Right ventricle myocardium inferior (tissue), 1 donor: ENCODE measurements around the gene NPHS2. TPM values are rescaled to one million over a fixed set of nuclear protein-coding genes. Genes with fewer than 3 reads are reported as not detected.
A peak's percentile ranks its signal among the peaks of the same experiment; 100 is the strongest.

ENCODE experiments used
- ATAC-seq: fragments of 200-7000 bp; cut with Tn5 transposase; one replicate; pipeline ENCODE4 v1.9.1; 2020; ENCODE audit warnings: mild to moderate bottlenecking, moderate library complexity
- DNase-seq: peaks from one replicate; pipeline ENCODE4 v3.0.0; 2021; ENCODE audit errors: missing footprints
- intact Hi-C: fragments of 100-400 bp; cut with DNase I; formaldehyde crosslinking; loops from one replicate; pipeline ENCODE4 v1.11.0; 2022
- long read RNA-seq: library from polyadenylated mRNA; unstranded; transcript quantifications from one replicate; pipeline ENCODE4 v2.0.0, GENCODE V29; 2021
- total RNA-seq: library from RNA; stranded (reverse); fragmentation: NEBNext Ultra II Directional; extraction: Animal tissue kit (Norgen Biotek cat#: 25700); gene quantifications from one replicate; pipeline ENCODE4 v1.2.1, GENCODE V29; 2021
- donor health status: DM: no; HTN: yes; CAD: no; lungs with severe emphysema.

The NPHS2 gene
- total RNA-seq: not detected
- long read RNA-seq: 0 reads

GRCh38 chr1:179575497-179576314 is at the start of gene NPHS2:
TSS of gene NPHS2 (minus strand) at chr1:179575948. CDS start at chr1:179575864, 84 bp downstream.
- ATAC-seq (no peak), DNase-seq (no peak)
- intact Hi-C loops: no loop called here

GRCh38 chr1:179612361-179612760 is 36.6 kb upstream of the NPHS2 start:
- ATAC-seq (no peak), DNase-seq (no peak)
- intact Hi-C loops: no loop called here

GRCh38 chr1:179601093-179601492 is 25.3 kb upstream of the NPHS2 start:
- ATAC-seq (no peak), DNase-seq (no peak)
- intact Hi-C loops: no loop called here

- DNase-seq: no peak
- ATAC-seq: no peak
- intact Hi-C loops: no loop called here
Observed at GRCh38 chr1:179599623-179600249, 24.0 kb upstream of the NPHS2 start.

- intact Hi-C loops: no loop called here
- DNase-seq (no peak), ATAC-seq (no peak)
Observed at GRCh38 chr1:179598631-179599030, 22.9 kb upstream of the NPHS2 start.

GRCh38 chr1:179591592-179592580 is 16.1 kb upstream of the NPHS2 start, which contains the start of gene TDRD5:
TSS of gene TDRD5 (plus strand) at chr1:179591832. CDS start at chr1:179592616, 784 bp downstream.
- no peak for DNase-seq
- ATAC-seq: peak; percentile 31
- intact Hi-C loops: no loop called here

GRCh38 chr1:179591253-179591591 is 15.5 kb upstream of the NPHS2 start:
- intact Hi-C loops: no loop called here
- DNase-seq: no peak
- peak; percentile 13 for ATAC-seq

GRCh38 chr1:179590671-179591070 is 14.9 kb upstream of the NPHS2 start:
- DNase-seq (no peak), ATAC-seq (no peak)
- intact Hi-C loops: no loop called here

- ATAC-seq (no peak), DNase-seq (no peak)
- intact Hi-C loops: no loop called here
Observed at GRCh38 chr1:179589509-179589908, 13.8 kb upstream of the NPHS2 start.

GRCh38 chr1:179588425-179589024 is 12.8 kb upstream of the NPHS2 start:
- no peak for ATAC-seq
- intact Hi-C loops: no loop called here
- DNase-seq: no peak

- ATAC-seq: no peak
- DNase-seq: no peak
- intact Hi-C loops: no loop called here
Observed at GRCh38 chr1:179587336-179587735, 11.6 kb upstream of the NPHS2 start.

GRCh38 chr1:179586107-179586823 is 10.5 kb upstream of the NPHS2 start:
- DNase-seq: peak; percentile 78
- intact Hi-C loops: no loop called here
- ATAC-seq: peak; percentile 86

GRCh38 chr1:179583771-179584320 is 8.1 kb upstream of the NPHS2 start:
- intact Hi-C loops: no loop called here
- ATAC-seq: no peak
- no peak for DNase-seq

GRCh38 chr1:179576509-179576908 is 761 bp upstream of the NPHS2 start:
- intact Hi-C loops: no loop called here
- no peak for ATAC-seq
- no peak for DNase-seq

GRCh38 chr1:179558078-179558477 is 17.7 kb downstream of the NPHS2 start:
- no peak for DNase-seq
- ATAC-seq: no peak
- intact Hi-C loops: no loop called here

- DNase-seq (no peak), ATAC-seq (no peak)
- intact Hi-C loops: no loop called here
Observed at GRCh38 chr1:179554427-179554826, 21.3 kb downstream of the NPHS2 start.

- peak; percentile 52 for ATAC-seq
Observed at GRCh38 chr1:179550746-179551682, 24.7 kb downstream of the NPHS2 start.

More at GRCh38 chr1:179550746-179551682, 24.7 kb downstream of the NPHS2 start:
- no peak for DNase-seq
- intact Hi-C loops: no loop called here
